Measurements from ENCODE around the gene RPS18. TPM values are rescaled to one million over a fixed set of nuclear protein-coding genes. Genes with fewer than 3 reads are reported as not detected.

The RPS18 gene
- total RNA-seq, 2 donors from 2014 or later: 1,163 to 1,178 TPM

DNA sequence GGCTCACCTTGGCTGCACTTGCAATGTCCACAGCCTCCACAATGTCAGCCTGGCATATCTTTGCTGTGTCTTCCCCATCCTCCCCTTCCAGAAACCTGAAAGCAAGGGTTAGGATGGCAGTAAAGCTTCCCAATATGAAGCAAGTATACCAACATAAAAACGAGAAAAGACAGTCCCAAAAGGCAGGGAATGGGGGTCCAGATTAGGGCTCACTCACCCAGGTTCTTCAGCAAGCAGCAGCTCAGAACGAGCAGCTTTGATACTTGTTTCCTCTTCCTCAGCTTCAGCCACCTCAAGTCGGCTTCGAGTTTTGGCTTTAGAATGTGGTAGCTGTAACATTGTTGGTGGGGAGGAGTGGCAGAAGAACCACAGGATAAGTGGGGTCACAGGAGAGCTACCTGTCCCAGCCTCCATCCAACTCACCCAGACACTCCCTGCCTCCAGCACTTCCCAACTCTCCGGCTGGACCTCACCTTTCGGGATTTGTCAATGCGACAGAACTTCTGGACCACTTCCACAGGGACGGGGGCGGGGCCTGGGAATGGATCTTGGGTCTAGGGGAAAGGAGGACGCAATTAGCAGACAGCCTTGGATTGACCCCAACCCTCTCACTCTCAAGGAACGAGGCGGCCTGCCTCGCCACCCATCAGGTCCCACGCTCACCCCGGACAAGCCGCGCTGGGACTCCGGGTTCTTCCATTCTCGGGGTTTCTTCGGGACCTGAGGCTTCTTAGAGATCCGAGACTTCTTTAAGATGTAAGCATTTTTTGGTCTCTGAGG lies 16.5 kb downstream of the RPS18 start:
- Histone ChIP-seq H3K4me3 (peak overlapping the region; percentile 94), H3K27me3 (replicated peaks; ENCODE audit: insufficient read depth) (no peaks in the 10 kb centered on the region), H3K27ac (peak overlapping the region; percentile 70 to 78), H3K9me3 (no peaks in the 10 kb centered on the region), H3K36me3 (peaks cover 21% of the 10 kb centered on the region), H3K4me1 (ENCODE audit: control insufficient read depth in 1 of 2, low read depth in 2 of 2) (peaks cover 16 to 22% of the 10 kb centered on the region in 2 donors)
- TF ChIP-seq, protein P1, sequence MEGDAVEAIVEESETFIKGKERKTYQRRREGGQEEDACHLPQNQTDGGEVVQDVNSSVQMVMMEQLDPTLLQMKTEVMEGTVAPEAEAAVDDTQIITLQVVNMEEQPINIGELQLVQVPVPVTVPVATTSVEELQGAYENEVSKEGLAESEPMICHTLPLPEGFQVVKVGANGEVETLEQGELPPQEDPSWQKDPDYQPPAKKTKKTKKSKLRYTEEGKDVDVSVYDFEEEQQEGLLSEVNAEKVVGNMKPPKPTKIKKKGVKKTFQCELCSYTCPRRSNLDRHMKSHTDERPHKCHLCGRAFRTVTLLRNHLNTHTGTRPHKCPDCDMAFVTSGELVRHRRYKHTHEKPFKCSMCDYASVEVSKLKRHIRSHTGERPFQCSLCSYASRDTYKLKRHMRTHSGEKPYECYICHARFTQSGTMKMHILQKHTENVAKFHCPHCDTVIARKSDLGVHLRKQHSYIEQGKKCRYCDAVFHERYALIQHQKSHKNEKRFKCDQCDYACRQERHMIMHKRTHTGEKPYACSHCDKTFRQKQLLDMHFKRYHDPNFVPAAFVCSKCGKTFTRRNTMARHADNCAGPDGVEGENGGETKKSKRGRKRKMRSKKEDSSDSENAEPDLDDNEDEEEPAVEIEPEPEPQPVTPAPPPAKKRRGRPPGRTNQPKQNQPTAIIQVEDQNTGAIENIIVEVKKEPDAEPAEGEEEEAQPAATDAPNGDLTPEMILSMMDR (IDR thresholded peaks at IDR 0.05): no peak
- DNase-seq (ENCODE audit: low spot score): no peak
- no peak for ATAC-seq (ENCODE audit: insufficient number of reproducible peaks, low FRiP score, low read depth)

DNA sequence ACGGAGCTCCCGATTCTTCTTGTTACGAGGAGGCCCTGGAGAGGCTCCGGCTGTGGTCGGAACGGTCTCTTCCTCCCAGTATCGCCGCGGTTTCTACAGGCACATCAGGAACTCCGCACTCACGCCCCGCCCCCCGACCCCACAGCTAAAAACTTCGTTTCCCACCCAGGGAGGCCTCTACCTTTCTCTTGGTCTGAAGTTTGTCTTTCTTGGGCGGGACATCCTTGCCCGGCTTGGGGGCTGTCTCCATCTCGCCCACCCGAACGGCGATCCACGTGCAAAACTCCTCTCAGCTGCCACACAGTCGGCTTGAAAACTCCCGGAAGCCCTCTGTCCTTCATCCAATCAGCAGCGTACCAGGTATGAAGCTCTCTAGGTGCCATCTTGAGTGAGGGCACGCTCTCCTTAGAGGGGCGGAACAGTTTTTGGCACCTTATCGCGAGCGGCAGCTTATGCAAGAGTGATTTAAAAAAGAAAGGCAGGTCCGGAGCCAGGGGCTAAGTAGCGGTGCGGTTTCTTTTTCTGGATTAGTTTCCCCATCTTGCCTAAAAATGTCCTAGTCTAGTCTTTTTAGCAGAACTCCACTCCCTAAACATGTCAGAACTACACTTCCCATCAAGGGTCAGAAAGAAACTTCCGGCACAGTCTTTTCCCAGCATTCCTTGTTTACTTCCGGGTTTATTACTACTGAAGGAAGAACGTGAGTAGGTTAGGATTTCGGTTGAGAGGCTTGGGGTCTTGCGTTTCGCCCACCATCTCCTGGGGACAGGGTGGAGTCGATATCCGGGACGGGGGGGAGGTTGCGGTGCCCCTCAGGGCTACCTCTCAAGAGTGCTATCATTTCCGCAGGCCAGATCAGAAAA lies 17.3 kb downstream of the RPS18 start, which contains the start of the genes PFDN6 and WDR46:
Gene PFDN6 (plus strand): TSS at position 681 of the 863 bp plus-strand sequence. CDS start 256 bp downstream, outside the sequence.
Gene WDR46 (minus strand): TSS at position 319 of the 863 bp plus-strand sequence. CDS start 69 bp downstream, at position 250.
- peaks cover 16 to 22% of the 10 kb centered on the region in 2 donors for H3K4me1 ChIP-seq (ENCODE audit: control insufficient read depth in 1 of 2, low read depth in 2 of 2)
- peak within 1 kb of the TSS; percentile 70 to 78 for H3K27ac ChIP-seq
- no peaks in the 10 kb centered on the region for H3K27me3 ChIP-seq (replicated peaks; ENCODE audit: insufficient read depth)
- H3K4me3 ChIP-seq: peak within 1 kb of the TSS; percentile 94
- peak; percentile 86 for ATAC-seq (ENCODE audit: insufficient number of reproducible peaks, low FRiP score, low read depth)
- TF ChIP-seq, protein P1 (IDR thresholded peaks at IDR 0.05): no peak
- peaks cover 21% of the 10 kb centered on the region for H3K36me3 ChIP-seq
- no peaks in the 10 kb centered on the region for H3K9me3 ChIP-seq
- peak; percentile 53 for DNase-seq (ENCODE audit: low spot score)

DNA sequence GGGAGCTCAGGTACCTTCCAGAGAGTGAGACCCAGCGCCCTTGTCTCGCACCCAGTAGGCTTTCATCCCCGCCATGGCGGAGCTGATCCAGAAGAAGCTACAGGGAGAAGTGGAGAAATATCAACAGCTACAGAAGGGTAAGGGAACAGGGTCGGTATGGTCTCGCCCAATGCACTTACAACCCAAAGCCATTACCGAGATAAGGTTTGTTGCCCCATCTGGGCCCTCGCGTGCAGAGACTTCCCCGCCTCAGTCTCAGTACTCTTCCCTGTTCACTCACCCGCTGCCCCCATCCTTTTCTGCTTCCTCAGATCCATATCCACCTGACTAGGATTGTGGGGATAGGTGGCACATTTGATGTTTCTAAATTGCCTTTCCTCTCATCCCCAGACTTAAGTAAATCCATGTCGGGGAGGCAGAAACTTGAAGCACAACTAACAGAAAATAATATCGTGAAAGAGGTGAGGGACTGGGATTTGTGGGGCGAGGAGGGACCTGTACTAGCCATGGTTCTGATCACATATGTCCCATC lies 18.0 kb downstream of the RPS18 start:
- no peaks in the 10 kb centered on the region for H3K9me3 ChIP-seq
- H3K4me3 ChIP-seq: peak overlapping the region; percentile 94
- no peak for DNase-seq (ENCODE audit: low spot score)
- TF ChIP-seq, protein P1 (IDR thresholded peaks at IDR 0.05): no peak
- no peaks in the 10 kb centered on the region for H3K27me3 ChIP-seq (replicated peaks; ENCODE audit: insufficient read depth)
- peaks cover 16 to 22% of the 10 kb centered on the region in 2 donors for H3K4me1 ChIP-seq (ENCODE audit: control insufficient read depth in 1 of 2, low read depth in 2 of 2)
- H3K36me3 ChIP-seq: peaks cover 21% of the 10 kb centered on the region
- H3K27ac ChIP-seq: peak overlapping the region; percentile 70 to 78
- no peak for ATAC-seq (ENCODE audit: insufficient number of reproducible peaks, low FRiP score, low read depth)

DNA sequence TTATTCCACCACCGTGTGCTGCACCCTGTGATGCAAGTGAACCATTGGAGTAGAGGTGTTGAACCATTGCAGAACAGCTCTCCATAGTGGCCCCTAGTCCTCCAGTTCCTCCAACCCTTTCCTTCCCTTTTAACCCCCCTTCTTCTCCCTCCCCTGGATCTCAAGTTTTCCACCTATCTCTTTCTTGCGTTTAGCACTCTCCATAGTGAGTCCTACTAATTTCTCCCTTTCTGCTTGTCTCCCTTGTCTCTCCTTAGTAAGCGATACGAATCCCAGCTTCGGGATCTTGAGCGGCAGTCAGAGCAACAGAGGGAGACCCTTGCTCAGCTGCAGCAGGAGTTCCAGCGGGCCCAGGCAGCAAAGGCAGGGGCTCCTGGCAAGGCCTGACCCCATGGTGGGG lies 18.6 kb downstream of the RPS18 start:
- H3K36me3 ChIP-seq: peaks cover 22% of the 10 kb centered on the region
- ATAC-seq (ENCODE audit: insufficient number of reproducible peaks, low FRiP score, low read depth) (no peak), DNase-seq (ENCODE audit: low spot score) (no peak)
- no peak overlapping the region for H3K27ac ChIP-seq
- peak overlapping the region; percentile 94 for H3K4me3 ChIP-seq
- no peaks in the 10 kb centered on the region for H3K27me3 ChIP-seq (replicated peaks; ENCODE audit: insufficient read depth)
- H3K9me3 ChIP-seq: no peaks in the 10 kb centered on the region
- peaks cover 16 to 22% of the 10 kb centered on the region in 2 donors for H3K4me1 ChIP-seq (ENCODE audit: control insufficient read depth in 1 of 2, low read depth in 2 of 2)
- TF ChIP-seq, protein P1 (IDR thresholded peaks at IDR 0.05): no peak
